Omental fat pad (tissue), 4 donors: ENCODE data around the gene MFSD12. TPM values are rescaled to one million over a fixed set of nuclear protein-coding genes. Genes with fewer than 3 reads are reported as not detected.

Experiments used
- ATAC-seq: fragments of 150-250 bp; one replicate; pipeline ENCODE4 v1.9.1; 2016; ENCODE audit warnings: mild to moderate bottlenecking, moderate library complexity; ENCODE audit not compliant: low FRiP score
- DNase-seq: peaks from one replicate; pipeline ENCODE4 v3.0.0-alpha.2; 2019; ENCODE audit warnings: low spot score
- total RNA-seq, 4 donors: library from RNA; depleted of rRNA; stranded (reverse); fragments of >200 nt; gene quantifications; one replicate each; pipeline ENCODE4 v1.1.0, GENCODE V29; 2016
- TF ChIP-seq, protein P1 (sequence below), 3 donors: fragments of 450-650 bp; IDR thresholded peaks; one replicate each; pipeline ENCODE4 v1.5.1; 2016 to 2017; ENCODE audit warnings: antibody characterized with exemption in 3 of 3, mild to moderate bottlenecking in 3 of 3, moderate library complexity in 2 of 3

Gene MFSD12
- total RNA-seq, 4 donors from 2014 or later, result 27.7 to 127 (median 53.3) TPM

DNA sequence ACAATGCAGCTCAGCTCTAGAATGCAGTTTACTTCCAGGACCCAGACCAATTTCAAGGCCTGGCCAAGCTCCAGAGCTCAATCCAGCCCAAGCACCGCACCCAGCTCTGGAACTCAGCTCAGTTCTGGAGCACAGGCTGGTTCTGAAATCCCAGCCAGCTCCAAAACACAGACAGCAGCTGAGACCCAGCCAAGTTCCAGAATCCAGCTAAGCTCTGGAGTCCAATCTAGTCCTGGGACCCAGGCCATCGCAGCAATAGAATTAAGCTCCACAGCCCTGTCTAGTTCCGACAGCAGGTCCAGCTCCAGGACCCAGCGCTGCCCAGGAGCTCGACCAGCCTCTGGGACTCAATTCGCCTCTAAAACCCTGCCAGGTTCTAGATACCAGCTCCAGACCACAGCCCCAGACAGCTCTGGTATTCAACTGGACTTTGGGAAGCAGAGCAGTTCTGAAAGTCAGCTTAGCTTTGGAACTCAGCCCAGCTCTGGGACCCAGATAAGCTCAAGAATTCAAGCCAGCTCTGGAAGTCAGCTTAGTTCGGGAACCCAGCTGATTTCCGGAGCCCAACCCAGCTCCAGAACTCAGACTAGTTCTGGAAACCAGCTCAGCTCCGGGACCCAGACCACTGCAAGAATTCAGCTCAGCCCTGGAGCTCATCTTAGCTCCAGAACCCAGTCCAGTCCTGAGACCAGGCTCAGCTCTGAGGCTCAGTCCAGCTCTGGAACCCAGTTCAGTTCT lies 34.7 kb upstream of the MFSD12 start:
- DNase-seq (no peak), ATAC-seq (peak; percentile 11)
- TF ChIP-seq, protein P1, sequence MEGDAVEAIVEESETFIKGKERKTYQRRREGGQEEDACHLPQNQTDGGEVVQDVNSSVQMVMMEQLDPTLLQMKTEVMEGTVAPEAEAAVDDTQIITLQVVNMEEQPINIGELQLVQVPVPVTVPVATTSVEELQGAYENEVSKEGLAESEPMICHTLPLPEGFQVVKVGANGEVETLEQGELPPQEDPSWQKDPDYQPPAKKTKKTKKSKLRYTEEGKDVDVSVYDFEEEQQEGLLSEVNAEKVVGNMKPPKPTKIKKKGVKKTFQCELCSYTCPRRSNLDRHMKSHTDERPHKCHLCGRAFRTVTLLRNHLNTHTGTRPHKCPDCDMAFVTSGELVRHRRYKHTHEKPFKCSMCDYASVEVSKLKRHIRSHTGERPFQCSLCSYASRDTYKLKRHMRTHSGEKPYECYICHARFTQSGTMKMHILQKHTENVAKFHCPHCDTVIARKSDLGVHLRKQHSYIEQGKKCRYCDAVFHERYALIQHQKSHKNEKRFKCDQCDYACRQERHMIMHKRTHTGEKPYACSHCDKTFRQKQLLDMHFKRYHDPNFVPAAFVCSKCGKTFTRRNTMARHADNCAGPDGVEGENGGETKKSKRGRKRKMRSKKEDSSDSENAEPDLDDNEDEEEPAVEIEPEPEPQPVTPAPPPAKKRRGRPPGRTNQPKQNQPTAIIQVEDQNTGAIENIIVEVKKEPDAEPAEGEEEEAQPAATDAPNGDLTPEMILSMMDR (IDR thresholded peaks at IDR 0.05), result no peak

DNA sequence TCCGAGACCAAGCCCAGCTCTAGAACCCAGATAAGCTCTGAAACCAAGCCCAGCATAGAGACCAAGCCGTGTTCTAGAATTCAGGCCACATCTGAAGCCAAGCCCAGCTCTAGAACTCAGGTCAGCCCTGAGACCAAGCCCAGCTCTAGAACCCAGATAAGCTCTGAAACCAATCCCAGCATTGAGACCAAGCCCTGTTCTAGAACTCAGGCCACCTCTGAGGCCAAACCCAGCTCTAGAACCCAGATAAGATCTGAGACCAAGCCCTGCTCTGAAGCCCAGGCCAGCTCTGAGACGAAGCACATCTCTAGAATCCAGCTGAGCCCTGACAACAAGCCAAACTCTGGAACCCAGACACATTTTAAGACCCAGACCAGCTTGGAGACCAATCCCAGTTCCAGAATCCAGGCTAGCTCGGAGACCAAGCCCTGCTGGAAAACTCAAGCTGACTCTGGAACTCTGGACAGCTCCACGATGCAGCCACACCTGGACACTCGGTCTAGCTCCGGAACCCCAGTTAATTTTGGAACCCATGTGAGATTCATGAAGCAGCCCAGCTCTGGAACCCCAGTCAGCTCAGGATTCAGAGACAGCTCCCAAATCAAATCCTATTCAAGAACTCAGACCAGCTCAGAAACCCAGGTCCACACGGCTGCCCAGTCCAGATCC lies 33.7 kb upstream of the MFSD12 start:
- TF ChIP-seq, protein P1 (IDR thresholded peaks at IDR 0.05), result no peak
- ATAC-seq (no peak), DNase-seq (no peak)

DNA sequence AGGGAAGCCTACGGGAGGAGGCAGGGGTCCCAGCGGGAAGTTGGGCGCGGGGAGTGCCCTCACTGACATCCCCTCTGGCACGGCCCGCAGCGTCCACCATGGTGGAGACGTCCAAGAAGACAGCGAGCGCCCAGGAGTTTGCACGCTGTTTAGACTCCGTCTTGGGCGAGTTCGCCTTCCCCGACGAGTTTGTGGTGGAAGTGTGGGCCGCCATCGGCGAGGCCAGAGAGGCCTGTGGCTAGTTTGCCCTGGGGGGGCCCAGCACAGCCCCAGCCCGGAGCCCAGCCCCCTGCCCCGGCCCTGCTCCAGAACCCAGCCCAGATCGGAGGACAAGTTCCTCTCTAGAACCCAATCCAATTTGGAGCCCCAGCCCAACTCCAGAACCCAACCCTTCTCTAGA lies 32.6 kb upstream of the MFSD12 start:
- TF ChIP-seq, protein P1 (IDR thresholded peaks at IDR 0.05), result no peak
- DNase-seq, result no peak
- ATAC-seq, result no peak

DNA sequence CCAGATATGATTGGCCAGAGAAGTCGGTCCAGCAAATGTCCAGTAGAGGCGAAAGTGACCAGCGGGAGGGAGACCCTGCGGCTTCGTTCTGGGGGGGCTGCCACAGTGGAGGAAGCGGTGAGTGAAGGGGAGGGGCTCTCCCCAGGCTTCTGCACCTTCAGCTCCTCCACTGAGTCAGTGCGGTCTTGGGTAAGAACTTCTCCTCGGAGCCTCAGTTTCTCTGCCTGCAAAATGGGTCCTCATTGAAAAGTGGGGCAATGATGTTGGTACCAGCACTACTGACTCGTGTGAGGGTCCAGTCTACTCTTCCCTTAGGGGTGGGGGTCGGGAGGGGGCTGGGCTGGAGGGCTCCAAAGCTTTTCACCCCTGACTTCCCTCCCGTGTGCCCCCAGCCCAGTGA lies 32.1 kb upstream of the MFSD12 start:
- DNase-seq, result no peak
- TF ChIP-seq, protein P1 (IDR thresholded peaks at IDR 0.05), result no peak
- no peak for ATAC-seq

DNA sequence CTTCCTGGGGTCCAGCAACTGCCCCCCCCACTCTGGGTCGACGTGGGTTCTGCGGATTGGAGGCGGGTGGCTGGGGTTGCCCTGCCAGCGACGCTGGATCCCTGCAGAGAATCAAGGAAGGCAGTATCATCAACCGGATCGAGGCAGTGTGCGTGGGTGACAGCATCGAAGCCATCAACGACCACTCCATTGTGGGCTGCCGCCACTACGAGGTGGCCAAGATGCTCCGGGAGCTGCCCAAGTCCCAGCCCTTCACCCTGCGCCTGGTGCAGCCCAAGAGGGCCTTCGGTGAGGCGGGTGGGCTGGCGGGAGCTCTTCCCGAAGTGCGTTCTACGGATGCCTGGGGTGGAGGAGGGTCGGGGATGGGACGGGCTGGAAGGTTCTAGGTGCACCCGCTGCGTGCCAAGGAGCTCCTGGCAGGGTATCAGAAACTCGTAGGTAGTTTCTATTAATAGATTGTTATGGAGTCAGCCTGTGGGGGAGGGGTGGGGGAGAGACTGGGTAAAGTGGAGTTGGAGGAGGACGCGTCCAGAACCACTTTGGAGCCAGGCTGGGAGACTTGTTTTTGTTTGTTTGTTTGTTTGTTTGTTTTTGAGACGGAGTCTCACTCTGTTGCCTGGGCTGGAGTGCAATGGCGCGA lies 29.4 kb upstream of the MFSD12 start:
- DNase-seq, result no peak
- ATAC-seq, result no peak
- TF ChIP-seq, protein P1 (IDR thresholded peaks at IDR 0.05), result no peak

DNA sequence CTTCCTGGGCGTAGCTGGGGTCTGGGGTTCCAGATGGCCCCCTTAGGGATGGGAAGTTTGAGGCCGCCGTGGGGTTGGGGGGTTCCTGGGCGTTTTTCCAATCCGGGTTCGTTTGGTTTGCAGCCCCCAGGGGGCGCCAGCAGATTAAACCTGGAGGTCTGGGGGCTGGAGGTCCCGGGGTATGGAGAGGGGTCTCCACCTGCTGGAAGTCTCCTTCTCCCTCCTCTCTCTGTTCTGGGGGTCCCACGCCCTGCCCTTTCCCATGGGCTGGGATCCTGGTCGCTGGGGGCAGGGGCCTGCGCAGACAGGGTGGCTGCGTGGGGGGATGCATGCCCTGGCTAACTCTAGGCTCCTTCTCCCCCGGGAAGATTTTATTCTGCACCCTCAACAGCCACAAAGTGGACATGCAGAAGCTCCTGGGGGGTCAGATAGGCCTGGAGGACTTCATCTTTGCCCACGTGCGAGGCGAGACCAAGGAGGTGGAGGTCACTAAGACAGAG lies 28.8 kb upstream of the MFSD12 start:
- TF ChIP-seq, protein P1 (IDR thresholded peaks at IDR 0.05), result peak in 1 of 3 donors; percentile 9
- no peak for DNase-seq
- ATAC-seq, result no peak
